ENCODE results near the gene ZNF248. TPM values are rescaled to one million over a fixed set of nuclear protein-coding genes. Genes with fewer than 3 reads are reported as not detected.

Gene ZNF248
- total and polyA plus RNA-seq, 9 of the 15 experiments (the other 6 are each of a cell fraction or from before 2014, with no cell fraction given): 4.5 to 16.5 (median 10.2) TPM

DNA sequence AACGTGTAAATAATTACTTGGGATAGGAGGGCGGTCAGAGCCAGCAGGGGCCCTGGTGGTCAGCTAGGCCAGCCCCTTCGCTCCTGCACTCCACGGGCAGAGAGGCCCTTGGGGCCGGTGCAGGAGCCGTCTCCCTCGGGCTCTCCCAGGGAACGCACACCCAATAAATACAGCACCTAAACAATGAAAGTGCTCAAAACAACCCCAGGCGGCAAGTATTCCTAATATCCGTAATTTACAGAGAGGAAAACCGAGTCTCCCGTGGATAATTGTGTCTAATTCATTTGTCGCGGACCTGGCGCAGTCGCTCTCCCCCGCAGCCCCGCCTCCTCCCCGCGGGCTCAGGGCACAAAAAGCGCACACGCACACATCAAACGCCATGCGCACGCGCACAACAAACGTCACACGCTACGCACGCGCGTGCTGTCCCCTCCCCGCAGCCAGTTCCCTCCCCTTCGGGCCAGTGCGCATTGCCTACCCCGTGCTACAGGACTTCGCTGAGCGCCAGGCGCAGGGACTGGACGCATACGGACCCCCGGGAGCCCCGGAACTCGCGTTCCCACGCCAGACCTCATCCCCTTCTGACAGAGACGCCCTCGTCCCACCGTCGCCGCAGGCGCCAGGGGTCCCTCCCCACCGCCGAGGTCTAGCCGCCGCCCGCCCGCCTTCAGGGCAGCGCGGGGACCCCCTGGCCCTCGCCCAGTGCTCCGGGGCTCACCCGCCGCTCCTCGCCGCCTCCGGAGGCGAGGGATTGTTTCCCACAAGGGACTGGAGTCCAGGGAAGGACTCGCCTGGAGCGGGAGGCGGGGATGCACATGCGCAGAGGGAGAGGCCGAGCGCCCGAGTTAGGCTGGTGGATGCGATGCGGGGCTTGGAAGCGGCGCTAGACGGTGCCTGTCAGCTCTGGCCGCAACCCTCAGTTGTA is at the start of gene ZNF248 (continued):
- no peak for TF ChIP-seq ELK1 (CRISPR knock-in tag; IDR thresholded peaks at IDR 0.05)
- TF ChIP-seq DACH1 (IDR thresholded peaks at IDR 0.05; ENCODE audit: partially characterized antibody): no peak
- TF ChIP-seq EP300 (IDR thresholded peaks at IDR 0.05; ENCODE audit: low read length): no peak
- TF ChIP-seq COPS2 (conservative IDR thresholded peaks at IDR 0.05): no peak
- peak in 1 of 3 experiments; percentile 27; a peak in 1 of 6 replicates for TF ChIP-seq ZBTB11 (CRISPR knock-in tag; IDR thresholded peaks at IDR 0.05)
- TF ChIP-seq RAD21 (CRISPR knock-in tag; conservative IDR thresholded peaks at IDR 0.05 in 1 of 2, IDR thresholded peaks at IDR 0.05 in 1 of 2): no peak
- no peak for TF ChIP-seq CHD4 (IDR thresholded peaks at IDR 0.05; ENCODE audit: insufficient read depth, insufficient replicate concordance, low read depth, low read length, poor library complexity, severe bottlenecking)
- TF ChIP-seq, protein P1, sequence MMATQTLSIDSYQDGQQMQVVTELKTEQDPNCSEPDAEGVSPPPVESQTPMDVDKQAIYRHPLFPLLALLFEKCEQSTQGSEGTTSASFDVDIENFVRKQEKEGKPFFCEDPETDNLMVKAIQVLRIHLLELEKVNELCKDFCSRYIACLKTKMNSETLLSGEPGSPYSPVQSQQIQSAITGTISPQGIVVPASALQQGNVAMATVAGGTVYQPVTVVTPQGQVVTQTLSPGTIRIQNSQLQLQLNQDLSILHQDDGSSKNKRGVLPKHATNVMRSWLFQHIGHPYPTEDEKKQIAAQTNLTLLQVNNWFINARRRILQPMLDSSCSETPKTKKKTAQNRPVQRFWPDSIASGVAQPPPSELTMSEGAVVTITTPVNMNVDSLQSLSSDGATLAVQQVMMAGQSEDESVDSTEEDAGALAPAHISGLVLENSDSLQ (IDR thresholded peaks at IDR 0.05): no peak; the same call in 1 of the 2 replicates
- no peak for TF ChIP-seq TSHZ1 (CRISPR knock-in tag; IDR thresholded peaks at IDR 0.05)
- peak; percentile 100 for TF ChIP-seq POLR2G (IDR thresholded peaks at IDR 0.05; ENCODE audit: low read depth, low read length)
- 0 out of 2 replicates have a peak, but pooled peaks have one; percentile 32 for TF ChIP-seq RB1 (IDR thresholded peaks at IDR 0.05; ENCODE audit: low read depth)
- TF ChIP-seq POLR3G (IDR thresholded peaks at IDR 0.05; ENCODE audit: extremely low read depth, insufficient read length, insufficient replicate concordance): no peak
- peak; percentile 98 for TF ChIP-seq ZBTB2 (IDR thresholded peaks at IDR 0.05)
- TF ChIP-seq ATF7 (IDR thresholded peaks at IDR 0.05): peak; percentile 68; the same call in 1 of the 2 replicates
